GM12878 (cell line): ENCODE results near the gene UNK. TPM values are rescaled to one million over a fixed set of nuclear protein-coding genes. Genes with fewer than 3 reads are reported as not detected.

ENCODE experiments used
- ATF2 ChIP-seq: IDR thresholded peaks from 2 replicates; pipeline ENCODE4 v1.6.1; 2012; ENCODE audit warnings: low read length, inconsistent platforms
- ATF3 ChIP-seq: IDR thresholded peaks from 2 replicates; pipeline ENCODE4 v1.6.1; 2011; ENCODE audit warnings: low read depth, mild to moderate bottlenecking, low read length, moderate library complexity, borderline replicate concordance; ENCODE audit errors: extremely low read depth
- ATF7 ChIP-seq: fragments of 450-650 bp; IDR thresholded peaks from 2 replicates; pipeline ENCODE4 v1.6.1; 2016; ENCODE audit warnings: low read depth, mild to moderate bottlenecking
- CEBPZ ChIP-seq: fragments of 150-350 bp; IDR thresholded peaks from 2 replicates; pipeline ENCODE4 v1.6.1; 2016; ENCODE audit warnings: low read depth, low read length
- CTCF ChIP-seq, 3 experiments: IDR thresholded peaks in 2 of 3; conservative IDR thresholded peaks in 1 of 3; 2 replicates each; pipeline ENCODE4 v1.5.1; 2011; ENCODE audit warnings: low read depth in 3 of 3, low read length in 3 of 3, mild to moderate bottlenecking in 3 of 3, control low read depth in 2 of 3, moderate library complexity in 2 of 3, inconsistent platforms in 1 of 3, mixed read lengths in 1 of 3; ENCODE audit not compliant: control insufficient read depth in 2 of 3, insufficient read depth in 1 of 3; ENCODE audit errors: extremely low read depth in 1 of 3
- GATAD2B ChIP-seq: fragments of 450-650 bp; conservative IDR thresholded peaks from 2 replicates; pipeline ENCODE4 v1.6.1; 2017; ENCODE audit warnings: low read depth, mild to moderate bottlenecking, moderate library complexity
- HDAC6 ChIP-seq: fragments of 200-600 bp; sonication (generic); IDR thresholded peaks from one replicate; pipeline ENCODE4 v1.8.0; 2017; ENCODE audit warnings: antibody characterized with exemption; ENCODE audit not compliant: unreplicated experiment
- JUNB ChIP-seq: IDR thresholded peaks from 2 replicates; pipeline ENCODE4 v1.6.1; 2016; ENCODE audit warnings: antibody characterized with exemption, mild to moderate bottlenecking
- KDM1A ChIP-seq: fragments of 200-600 bp; sonication (generic); IDR thresholded peaks from 2 replicates; pipeline ENCODE4 v1.6.1; 2016; ENCODE audit warnings: borderline replicate concordance
- NR2C1 ChIP-seq: fragments of 450-650 bp; IDR thresholded peaks from 2 replicates; pipeline ENCODE4 v1.6.1; 2017; ENCODE audit warnings: antibody characterized with exemption, mild to moderate bottlenecking, moderate library complexity
- PAX8 ChIP-seq: fragments of 450-650 bp; IDR thresholded peaks from 2 replicates; pipeline ENCODE4 v1.6.1; 2017; ENCODE audit warnings: mild to moderate bottlenecking, moderate library complexity
- POLR2AphosphoS5 ChIP-seq: IDR thresholded peaks from 2 replicates; pipeline ENCODE4 v1.6.1; 2011; ENCODE audit warnings: mild to moderate bottlenecking, low read length, inconsistent platforms
- RAD21 ChIP-seq: IDR thresholded peaks from 2 replicates; pipeline ENCODE4 v1.6.1; 2011; ENCODE audit warnings: mild to moderate bottlenecking, low read depth, low read length, moderate library complexity; ENCODE audit not compliant: insufficient read depth
- RAD51 ChIP-seq: fragments of 450-650 bp; IDR thresholded peaks from 2 replicates; pipeline ENCODE4 v1.6.1; 2016; ENCODE audit warnings: moderate library complexity, mild to moderate bottlenecking, inconsistent platforms
- SMAD1 ChIP-seq: fragments of 450-650 bp; IDR thresholded peaks from 2 replicates; pipeline ENCODE4 v1.6.1; 2018; ENCODE audit warnings: mild to moderate bottlenecking, low read depth; ENCODE audit not compliant: partially characterized antibody
- SPI1 ChIP-seq: IDR thresholded peaks from 2 replicates; pipeline ENCODE4 v1.6.1; 2011; ENCODE audit warnings: low read depth, mild to moderate bottlenecking, low read length, moderate library complexity, borderline replicate concordance; ENCODE audit not compliant: insufficient read depth
- TCF7 ChIP-seq: IDR thresholded peaks from 2 replicates; pipeline ENCODE4 v1.6.1; 2014; ENCODE audit warnings: antibody characterized with exemption, borderline replicate concordance
- ZNF274 ChIP-seq: IDR thresholded peaks from one replicate; pipeline ENCODE4 v1.8.0; 2011; ENCODE audit not compliant: insufficient read length, insufficient read depth
- ZZZ3 ChIP-seq: IDR thresholded peaks from 2 replicates; pipeline ENCODE4 v1.6.1; 2011; ENCODE audit warnings: low read depth; ENCODE audit not compliant: control insufficient read depth, insufficient read length
- polyA plus RNA-seq, 11 experiments: library from polyadenylated mRNA; depleted of rRNA in 4 of 11; unstranded in 6 of 11; stranded (reverse) in 5 of 11; fragments of >200 nt; fragmentation: Nextera tagmentation in 4 of 11; fragmentation: Illumina TruSeq in 1 of 11; extraction: Ambion mirVana in 4 of 11; extraction: Trizol in 1 of 11; gene quantifications; 1 replicate in 1 of 11; 2 replicates in 10 of 11; pipeline versions ENCODE4 v1.2.1 to v1.2.3, GENCODE V29; 2011 to 2016; ENCODE audit warnings: inconsistent platforms in 2 of 11, missing spikeins in 2 of 11, low read depth in 1 of 11
- total RNA-seq, 4 experiments: library from RNA; depleted of rRNA in 3 of 4; stranded (reverse); fragments of >200 nt in 3 of 4; fragmentation: Illumina TruSeq in 1 of 4; extraction: Trizol in 1 of 4; gene quantifications; 2 replicates each; pipeline versions ENCODE4 v1.2.1 to v1.2.3, GENCODE V29; 2013 to 2021
- TF ChIP-seq, protein P1 (sequence below): fragments of 450-650 bp; formaldehyde crosslinking; IDR thresholded peaks from 2 replicates; pipeline ENCODE4 v1.4.0; 2022; ENCODE audit warnings: mild to moderate bottlenecking, moderate library complexity

The UNK gene
- total and polyA plus RNA-seq, 10 of the 15 experiments (the other 5 are each of a cell fraction or from before 2014, with no cell fraction given) = 8.9 to 34.5 (median 27.3) TPM

DNA sequence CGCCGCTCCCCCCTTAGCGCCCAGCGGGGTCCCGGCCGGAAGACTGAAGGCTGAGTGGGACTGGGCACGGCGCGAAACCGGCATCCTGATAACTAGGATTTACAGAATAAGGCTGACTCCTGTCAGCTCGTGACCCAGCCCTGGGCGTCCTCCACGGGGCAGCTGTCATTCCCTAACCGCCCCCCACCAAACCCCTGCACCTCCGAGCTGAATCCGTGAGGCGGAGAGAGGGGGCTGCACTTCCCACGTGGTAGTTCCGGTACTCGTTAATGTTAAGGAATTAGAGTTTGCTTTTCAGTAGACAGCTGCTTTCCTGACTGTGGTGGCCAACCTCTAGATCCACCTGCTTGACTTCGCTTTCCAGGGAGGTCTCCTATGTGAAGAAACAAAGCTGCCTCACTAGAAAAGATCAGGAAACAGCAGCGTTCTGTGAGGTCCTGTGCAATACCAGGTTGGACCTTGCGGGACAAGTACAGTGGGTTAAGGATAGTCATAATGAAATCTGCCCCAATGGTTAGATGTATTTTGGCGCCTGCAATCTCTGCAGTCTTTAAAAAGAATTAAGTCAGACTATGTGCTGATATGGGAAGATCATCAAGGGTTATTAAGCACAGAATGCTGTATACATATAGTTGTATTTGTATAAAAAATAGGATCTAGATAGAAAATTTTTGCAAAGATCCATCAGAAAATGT is 71.6 kb downstream of the UNK start (continued):
- TF ChIP-seq RAD51 (no peak), SPI1 (no peak), CTCF (IDR thresholded peaks at IDR 0.05 in 2 of 3, conservative IDR thresholded peaks at IDR 0.05 in 1 of 3; ENCODE audit: control insufficient read depth in 2 of 3, extremely low read depth in 1 of 3, insufficient read depth in 1 of 3, low read depth in 3 of 3, low read length in 3 of 3) (peak in 2 of 3 experiments; percentile 49 to 52; a peak in 3 of 6 replicates), JUNB (peak; percentile 63), ZZZ3 (no peak), POLR2AphosphoS5 (no peak), ATF3 (no peak), SMAD1 (no peak), HDAC6 (no peak), KDM1A (no peak), NR2C1 (no peak), ATF2 (no peak), CEBPZ (no peak), ATF7 (no peak), ZNF274 (no peak), TCF7 (no peak), RAD21 (peak; percentile 64; the same call in 1 of the 2 replicates), GATAD2B (peak; percentile 78; the same call in 1 of the 2 replicates), PAX8 (no peak)
- TF ChIP-seq, protein P1, sequence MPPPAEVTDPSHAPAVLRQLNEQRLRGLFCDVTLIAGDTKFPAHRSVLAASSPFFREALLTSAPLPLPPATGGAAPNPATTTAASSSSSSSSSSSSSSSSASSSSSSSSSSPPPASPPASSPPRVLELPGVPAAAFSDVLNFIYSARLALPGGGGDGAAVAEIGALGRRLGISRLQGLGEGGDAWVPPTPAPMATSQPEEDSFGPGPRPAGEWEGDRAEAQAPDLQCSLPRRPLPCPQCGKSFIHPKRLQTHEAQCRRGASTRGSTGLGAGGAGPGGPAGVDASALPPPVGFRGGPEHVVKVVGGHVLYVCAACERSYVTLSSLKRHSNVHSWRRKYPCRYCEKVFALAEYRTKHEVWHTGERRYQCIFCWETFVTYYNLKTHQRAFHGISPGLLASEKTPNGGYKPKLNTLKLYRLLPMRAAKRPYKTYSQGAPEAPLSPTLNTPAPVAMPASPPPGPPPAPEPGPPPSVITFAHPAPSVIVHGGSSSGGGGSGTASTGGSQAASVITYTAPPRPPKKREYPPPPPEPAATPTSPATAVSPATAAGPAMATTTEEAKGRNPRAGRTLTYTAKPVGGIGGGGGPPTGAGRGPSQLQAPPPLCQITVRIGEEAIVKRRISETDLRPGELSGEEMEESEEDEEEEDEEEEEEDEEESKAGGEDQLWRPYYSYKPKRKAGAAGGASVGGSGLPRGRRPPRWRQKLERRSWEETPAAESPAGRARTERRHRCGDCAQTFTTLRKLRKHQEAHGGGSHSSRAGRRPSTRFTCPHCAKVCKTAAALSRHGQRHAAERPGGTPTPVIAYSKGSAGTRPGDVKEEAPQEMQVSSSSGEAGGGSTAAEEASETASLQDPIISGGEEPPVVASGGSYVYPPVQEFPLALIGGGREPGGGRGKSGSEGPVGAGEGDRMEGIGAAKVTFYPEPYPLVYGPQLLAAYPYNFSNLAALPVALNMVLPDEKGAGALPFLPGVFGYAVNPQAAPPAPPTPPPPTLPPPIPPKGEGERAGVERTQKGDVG (CRISPR knock-in tag) = no peak
